DND-41 (cell line): ENCODE results near the gene AHCYL2.

Experiments
- CTCF ChIP-seq: IDR thresholded peaks from 2 replicates; pipeline ENCODE4 v1.5.1; 2012; ENCODE audit warnings: borderline replicate concordance, low read length, moderate library complexity, mild to moderate bottlenecking; ENCODE audit not compliant: poor library complexity, severe bottlenecking; ENCODE audit errors: extremely low read depth
- EZH2 ChIP-seq: IDR thresholded peaks from 3 replicates; pipeline ENCODE4 v1.6.1; 2012; ENCODE audit warnings: borderline replicate concordance, low read depth, mild to moderate bottlenecking, moderate library complexity, low read length, inconsistent platforms; ENCODE audit not compliant: severe bottlenecking

- TF ChIP-seq EZH2 (no peak), CTCF (no peak)
These were observed 25.4 kb upstream of the AHCYL2 start for GRCh38 chr7:129199406-129199805.
